Measurements from ENCODE around the gene SFSWAP.

Gene SFSWAP

GRCh38 chr12:131785763-131786330, 75.0 kb downstream of the SFSWAP start:
- Histone ChIP-seq H3K27me3 (ENCODE audit: insufficient read depth, low read depth) (no peaks in the 10 kb centered on the region), H2AFZ (ENCODE audit: low read depth) (no peak overlapping the region), H3K36me3 (ENCODE audit: insufficient read depth) (no peaks in the 10 kb centered on the region), H3K9ac (no peak overlapping the region), H4K20me1 (ENCODE audit: insufficient read depth) (no peaks in the 10 kb centered on the region), H3K79me2 (ENCODE audit: insufficient read depth, low read depth) (no peaks in the 10 kb centered on the region), H3K4me3 (IDR thresholded peaks at IDR 0.05; ENCODE audit: insufficient read depth, low read depth, low read length) (no peak overlapping the region), H3K27ac (no peak overlapping the region), H3K4me2 (no peak overlapping the region), H3K4me1 (ENCODE audit: low read depth, poor library complexity, severe bottlenecking) (no peaks in the 10 kb centered on the region)
- TF ChIP-seq CTCF (conservative IDR thresholded peaks at IDR 0.05; ENCODE audit: low read depth, low read length): no peak

DNA sequence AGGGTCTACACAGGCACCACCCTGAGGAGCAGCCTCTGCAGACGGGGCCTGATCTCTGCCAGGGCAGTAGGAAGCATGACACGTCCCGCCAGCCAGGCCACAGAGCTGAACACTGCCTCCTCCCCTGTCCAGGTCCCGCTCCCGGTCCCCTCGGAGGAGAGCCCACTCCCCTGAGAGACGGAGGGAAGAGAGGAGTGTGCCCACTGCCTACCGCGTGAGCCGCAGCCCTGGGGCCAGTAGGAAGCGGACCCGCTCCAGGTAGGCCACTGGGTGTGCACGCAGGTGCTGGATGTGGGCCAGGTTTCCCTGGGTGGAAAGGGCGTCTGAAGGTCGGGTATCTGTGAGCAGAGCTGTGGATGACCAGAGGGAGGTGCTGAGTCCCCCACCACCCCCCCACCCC, 75.4 kb downstream of the SFSWAP start:
- Histone ChIP-seq H3K79me2 (ENCODE audit: insufficient read depth, low read depth) (no peaks in the 10 kb centered on the region), H3K9ac (no peak overlapping the region), H3K27ac (no peak overlapping the region), H3K4me1 (ENCODE audit: low read depth, poor library complexity, severe bottlenecking) (no peaks in the 10 kb centered on the region), H3K27me3 (ENCODE audit: insufficient read depth, low read depth) (no peaks in the 10 kb centered on the region), H2AFZ (ENCODE audit: low read depth) (no peak overlapping the region), H4K20me1 (ENCODE audit: insufficient read depth) (no peaks in the 10 kb centered on the region), H3K4me2 (no peak overlapping the region), H3K36me3 (ENCODE audit: insufficient read depth) (no peaks in the 10 kb centered on the region), H3K4me3 (IDR thresholded peaks at IDR 0.05; ENCODE audit: insufficient read depth, low read depth, low read length) (no peak overlapping the region)
- no peak for TF ChIP-seq CTCF (conservative IDR thresholded peaks at IDR 0.05; ENCODE audit: low read depth, low read length)

GRCh38 chr12:131787143-131787660, 76.3 kb downstream of the SFSWAP start:
- no peak overlapping the region for H3K4me2 ChIP-seq
- no peaks in the 10 kb centered on the region for H3K27me3 ChIP-seq (ENCODE audit: insufficient read depth, low read depth)
- no peak overlapping the region for H2AFZ ChIP-seq (ENCODE audit: low read depth)
- H3K79me2 ChIP-seq (ENCODE audit: insufficient read depth, low read depth): no peaks in the 10 kb centered on the region
- H3K4me1 ChIP-seq (ENCODE audit: low read depth, poor library complexity, severe bottlenecking): no peaks in the 10 kb centered on the region
- H3K9ac ChIP-seq: no peak overlapping the region
- no peak overlapping the region for H3K4me3 ChIP-seq (IDR thresholded peaks at IDR 0.05; ENCODE audit: insufficient read depth, low read depth, low read length)
- H3K36me3 ChIP-seq (ENCODE audit: insufficient read depth): no peaks in the 10 kb centered on the region
- no peaks in the 10 kb centered on the region for H4K20me1 ChIP-seq (ENCODE audit: insufficient read depth)
- no peak overlapping the region for H3K27ac ChIP-seq
- no peak for TF ChIP-seq CTCF (conservative IDR thresholded peaks at IDR 0.05; ENCODE audit: low read depth, low read length)

DNA sequence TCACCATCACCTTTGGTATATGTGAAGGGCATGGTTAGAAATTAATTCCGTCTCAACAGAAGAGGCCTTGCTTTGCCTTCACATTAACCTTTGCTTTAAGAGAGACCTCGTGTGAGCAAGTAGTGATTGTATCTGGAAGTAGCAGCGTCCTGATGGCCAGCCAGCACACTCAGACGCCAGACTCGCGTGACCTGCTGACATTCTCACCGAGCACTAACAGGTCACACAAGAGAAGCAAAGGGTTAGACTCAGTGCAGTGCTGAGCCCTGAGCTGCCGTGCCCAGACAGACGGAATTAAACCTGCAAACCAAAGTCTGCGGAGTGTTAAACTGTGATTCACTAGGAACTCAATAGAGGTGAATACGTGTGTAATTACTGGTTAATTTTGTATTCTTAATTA, 77.2 kb downstream of the SFSWAP start:
- Histone ChIP-seq H2AFZ (ENCODE audit: low read depth) (no peak overlapping the region), H3K79me2 (ENCODE audit: insufficient read depth, low read depth) (no peaks in the 10 kb centered on the region), H3K36me3 (ENCODE audit: insufficient read depth) (no peaks in the 10 kb centered on the region), H3K4me2 (no peak overlapping the region), H3K9ac (no peak overlapping the region), H4K20me1 (ENCODE audit: insufficient read depth) (no peaks in the 10 kb centered on the region), H3K27ac (no peak overlapping the region), H3K4me1 (ENCODE audit: low read depth, poor library complexity, severe bottlenecking) (no peaks in the 10 kb centered on the region), H3K27me3 (ENCODE audit: insufficient read depth, low read depth) (no peaks in the 10 kb centered on the region), H3K4me3 (IDR thresholded peaks at IDR 0.05; ENCODE audit: insufficient read depth, low read depth, low read length) (no peak overlapping the region)
- no peak for TF ChIP-seq CTCF (conservative IDR thresholded peaks at IDR 0.05; ENCODE audit: low read depth, low read length)

Data from KMS-11 (cell line).